Heart right ventricle (tissue), 16 donors: Measurements from ENCODE around the gene CDH13. TPM values are rescaled to one million over a fixed set of nuclear protein-coding genes. Genes with fewer than 3 reads are reported as not detected.

Source experiments
- ATAC-seq, 8 donors: fragments of 200-7000 bp; cut with Tn5 transposase; one replicate each; pipeline ENCODE4 v1.9.1; 2020; ENCODE audit warnings: mild to moderate bottlenecking in 8 of 8, moderate library complexity in 8 of 8, moderate number of reproducible peaks in 1 of 8
- DNase-seq, 2 donors: peaks; one replicate each; pipeline ENCODE4 v3.0.0-alpha.2; 2020
- H3K27ac ChIP-seq, 10 donors: fragments of 200-600 bp; sonication (generic) in 2 of 10; one replicate each; pipeline versions ENCODE4 v1.5.0 to v1.8.0; 2020 to 2022; ENCODE audit warnings: mild to moderate bottlenecking in 3 of 10
- H3K27me3 ChIP-seq, 7 donors: fragments of 200-600 bp; one replicate each; pipeline ENCODE4 v1.8.0; 2021 to 2022; ENCODE audit warnings: mild to moderate bottlenecking in 2 of 7
- H3K36me3 ChIP-seq, 9 donors: fragments of 200-600 bp; sonication (generic) in 1 of 9; one replicate each; pipeline versions ENCODE4 v1.5.0 to v1.8.0; 2020 to 2022; ENCODE audit warnings: mild to moderate bottlenecking in 2 of 9
- H3K4me1 ChIP-seq, 9 donors: fragments of 200-600 bp; sonication (generic) in 1 of 9; one replicate each; pipeline versions ENCODE4 v1.5.0 to v1.8.0; 2020 to 2022; ENCODE audit warnings: mild to moderate bottlenecking in 4 of 9
- H3K4me3 ChIP-seq, 10 donors: fragments of 200-600 bp; sonication (generic) in 2 of 10; one replicate each; pipeline versions ENCODE4 v1.5.0 to v1.8.0; 2020 to 2022; ENCODE audit warnings: mild to moderate bottlenecking in 7 of 10, moderate library complexity in 2 of 10
- H3K9me3 ChIP-seq, 11 donors: fragments of 200-600 bp in 10 of 11; sonication (generic) in 2 of 11; one replicate each; pipeline versions ENCODE4 v1.5.0 to v1.8.0; 2013 to 2022; ENCODE audit warnings: mild to moderate bottlenecking in 2 of 11, control low read depth in 1 of 11, moderate library complexity in 1 of 11
- WGBS, 2 donors: extraction: QIAGEN DNeasy Blood & Tissue Kit; methylation state at CpG; one replicate each; pipeline ENCODE4 v1.1.7; 2013; ENCODE audit warnings: inconsistent platforms in 1 of 2; 5-methylcytosine and 5-hydroxymethylcytosine counted together
- intact Hi-C, 10 donors: fragments of 100-400 bp; cut with DNase I; formaldehyde crosslinking; loops; one replicate each; pipeline versions ENCODE4 v1.11.1 to v1.14.2; 2022
- polyA plus RNA-seq, 2 donors: library from polyadenylated mRNA; stranded (reverse); fragments of 200-250 nt; gene quantifications; one replicate each; pipeline ENCODE4 v1.2.3, GENCODE V29; 2013
- total RNA-seq, 10 donors: library from RNA; stranded (reverse); fragmentation: NEBNext Ultra II Directional in 3 of 10; extraction: Animal tissue kit (Norgen Biotek cat#: 25700) in 3 of 10; gene quantifications; one replicate each; pipeline versions ENCODE4 v1.2.1 to v1.2.4, GENCODE V29; 2021 to 2023
- TF ChIP-seq, protein P1 (sequence below), 9 donors: fragments of 200-600 bp; sonication (generic) in 2 of 9; IDR thresholded peaks; one replicate each; pipeline versions ENCODE4 v1.5.0 to v1.8.0; 2021 to 2022; ENCODE audit warnings: antibody characterized with exemption in 9 of 9, mild to moderate bottlenecking in 5 of 9, moderate library complexity in 1 of 9
- donor health status: Arrhythmogenic right ventricular cardiomyopathy.
- donor health status: ischemic (EF 13 %, LVEDD 7.1; RV severe dilation, severe dysfunction).
- donor health status: healthy with polysubstance abuse.
- donor health status: DM: no; HTN: yes; CAD: no.
- donor health status: DM: no; HTN: no; CAD: no.
- donor health status: ischemic (EF 25% LVEDD 6.9; RV normal size, moderate dysfunction).
- donor health status: ischemic (EF 25% LVEDD 5.7; RV mildly dilated, moderate dysfunction).
- donor health status: healthy.
- donor health status: DM: yes; HTN: yes; CAD: no.
- donor health status: Ischemic cardiomyopathy.
- donor health status: ischemic (EF 35%, LVEDD 5.7; RV mildly dilated, moderate dysfunction).
- donor health status: nonischemic (EF 11% LVEDD 7.7; RV severe dilation, severe dysfunction).
- donor health status: DM: yes; HTN: yes; CAD: no.
- donor health status: PGD.
- donor health status: ischemic (EF 29% LVEDD 5.4; RV normal size, mild dysfunction).
- donor health status: nonischemic (EF 23%, LVEDD 6.1; RV moderate dilation, normal function).

Gene CDH13
- total and polyA plus RNA-seq, 12 donors, result 15.5 to 221 (median 168) TPM

DNA sequence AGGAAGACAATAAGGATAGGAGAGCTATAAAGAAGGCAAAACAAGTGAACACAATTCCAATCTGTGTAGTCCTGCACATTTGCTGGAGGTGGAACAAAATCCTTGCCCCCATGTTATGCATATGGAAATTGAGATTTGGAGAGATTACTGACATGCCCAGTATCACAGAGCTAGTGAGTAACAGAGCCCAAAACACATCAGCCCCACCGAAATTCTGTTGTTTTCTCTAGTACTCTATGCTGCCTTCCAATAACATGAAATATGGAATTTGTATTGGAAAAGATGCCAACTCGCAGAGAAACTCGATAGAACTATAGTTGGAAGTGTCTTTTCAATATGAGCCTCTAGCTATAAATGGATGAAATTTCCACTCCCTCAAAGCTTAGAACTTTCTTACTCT is 456.6 kb downstream of the CDH13 start:
- Histone ChIP-seq H3K36me3 (no peaks in the 10 kb centered on the region), H3K4me3 (no peak overlapping the region), H3K27me3 (no peaks in the 10 kb centered on the region), H3K9me3 (peaks cover 0 to 9% (median 0%) of the 10 kb centered on the region in 11 donors), H3K27ac (no peak overlapping the region), H3K4me1 (no peaks in the 10 kb centered on the region)
- intact Hi-C loops, result no loop called here
- WGBS, 2 donors, result 89 to 91% methylated on average over 3 of the region's 3 CpGs
- TF ChIP-seq, protein P1, sequence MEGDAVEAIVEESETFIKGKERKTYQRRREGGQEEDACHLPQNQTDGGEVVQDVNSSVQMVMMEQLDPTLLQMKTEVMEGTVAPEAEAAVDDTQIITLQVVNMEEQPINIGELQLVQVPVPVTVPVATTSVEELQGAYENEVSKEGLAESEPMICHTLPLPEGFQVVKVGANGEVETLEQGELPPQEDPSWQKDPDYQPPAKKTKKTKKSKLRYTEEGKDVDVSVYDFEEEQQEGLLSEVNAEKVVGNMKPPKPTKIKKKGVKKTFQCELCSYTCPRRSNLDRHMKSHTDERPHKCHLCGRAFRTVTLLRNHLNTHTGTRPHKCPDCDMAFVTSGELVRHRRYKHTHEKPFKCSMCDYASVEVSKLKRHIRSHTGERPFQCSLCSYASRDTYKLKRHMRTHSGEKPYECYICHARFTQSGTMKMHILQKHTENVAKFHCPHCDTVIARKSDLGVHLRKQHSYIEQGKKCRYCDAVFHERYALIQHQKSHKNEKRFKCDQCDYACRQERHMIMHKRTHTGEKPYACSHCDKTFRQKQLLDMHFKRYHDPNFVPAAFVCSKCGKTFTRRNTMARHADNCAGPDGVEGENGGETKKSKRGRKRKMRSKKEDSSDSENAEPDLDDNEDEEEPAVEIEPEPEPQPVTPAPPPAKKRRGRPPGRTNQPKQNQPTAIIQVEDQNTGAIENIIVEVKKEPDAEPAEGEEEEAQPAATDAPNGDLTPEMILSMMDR (IDR thresholded peaks at IDR 0.05), result no peak
- ATAC-seq, result no peak
- DNase-seq, result no peak

DNA sequence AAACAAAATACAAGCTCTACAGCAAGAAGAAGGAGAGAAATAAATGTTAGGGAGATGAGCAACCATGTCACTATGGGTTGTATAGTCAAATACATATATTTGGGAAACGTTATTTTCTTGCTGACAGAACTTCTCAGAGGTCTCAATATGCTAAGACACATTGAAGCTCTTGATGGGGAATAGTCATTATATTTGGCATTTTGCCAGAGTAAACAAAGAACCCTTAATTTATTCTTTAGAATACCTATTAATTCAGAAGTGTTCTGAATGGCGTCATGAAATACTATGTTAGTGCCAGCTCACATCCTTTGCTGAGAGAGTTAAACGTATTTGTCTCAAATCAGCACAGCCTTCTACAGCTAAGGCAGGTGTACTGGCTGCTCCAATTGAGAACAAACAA is 458.9 kb downstream of the CDH13 start:
- ATAC-seq (no peak), DNase-seq (no peak)
- WGBS, 2 donors, result 61 to 75% methylated on average over 3 of the region's 3 CpGs
- intact Hi-C loops, result no loop called here
- Histone ChIP-seq H3K9me3 (peaks cover 0 to 9% (median 0%) of the 10 kb centered on the region in 11 donors), H3K27me3 (no peaks in the 10 kb centered on the region), H3K27ac (no peak overlapping the region), H3K4me1 (no peaks in the 10 kb centered on the region), H3K4me3 (no peak overlapping the region), H3K36me3 (no peaks in the 10 kb centered on the region)
- TF ChIP-seq, protein P1 (IDR thresholded peaks at IDR 0.05), result no peak

DNA sequence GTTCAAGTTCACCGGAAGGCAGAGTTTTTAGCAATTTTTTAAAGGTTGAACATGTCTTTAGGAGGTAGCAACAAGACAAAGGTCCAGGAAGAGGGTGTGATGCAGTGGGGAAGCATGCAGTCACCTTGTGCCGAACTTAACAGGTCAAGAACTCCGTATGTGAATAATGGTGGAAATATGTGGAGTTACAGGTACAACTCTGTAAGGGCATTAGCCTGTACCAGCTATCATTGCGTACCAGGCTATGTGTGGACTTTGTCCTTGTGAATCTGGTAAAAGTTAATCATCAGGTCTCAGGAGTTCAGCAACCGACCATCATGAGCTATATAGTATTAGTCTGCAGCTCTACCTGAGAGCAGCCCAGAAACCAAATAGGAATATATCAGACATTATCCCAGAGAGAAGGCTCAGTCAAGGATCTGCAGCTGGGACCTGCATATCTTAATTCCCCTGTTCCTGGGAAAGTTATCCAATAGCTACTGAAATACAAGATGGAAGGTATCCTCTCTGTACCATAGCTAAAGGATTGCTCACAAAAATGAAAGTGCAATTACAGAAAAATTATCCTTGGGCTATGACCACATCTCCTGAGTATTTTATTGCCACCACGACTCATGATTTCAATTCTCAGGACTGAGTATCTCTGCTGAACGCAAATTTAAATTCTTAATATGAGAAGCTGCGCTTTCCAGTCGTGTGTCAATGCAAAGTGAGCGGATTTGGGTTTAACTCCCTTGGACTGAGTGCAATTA is 469.3 kb downstream of the CDH13 start:
- TF ChIP-seq, protein P1 (IDR thresholded peaks at IDR 0.05), result no peak
- H3K4me3 ChIP-seq, result no peak overlapping the region
- H3K27ac ChIP-seq, result no peak overlapping the region
- H3K27me3 ChIP-seq, result no peaks in the 10 kb centered on the region
- no peak for DNase-seq
- H3K9me3 ChIP-seq, result peaks cover 0 to 24% (median 12%) of the 10 kb centered on the region in 11 donors
- no peak for ATAC-seq
- H3K36me3 ChIP-seq, result no peaks in the 10 kb centered on the region
- intact Hi-C loops, result no loop called here
- WGBS, 2 donors, result 79 to 80% methylated on average over 10 of the region's 10 CpGs
- no peaks in the 10 kb centered on the region for H3K4me1 ChIP-seq

- no peaks in the 10 kb centered on the region for H3K4me1 ChIP-seq
- DNase-seq (no peak), ATAC-seq (no peak)
- TF ChIP-seq, protein P1 (IDR thresholded peaks at IDR 0.05), result no peak
- H3K27ac ChIP-seq, result no peak overlapping the region
- peaks cover 0 to 33% (median 12%) of the 10 kb centered on the region in 11 donors for H3K9me3 ChIP-seq
- no peaks in the 10 kb centered on the region for H3K27me3 ChIP-seq
- H3K4me3 ChIP-seq, result no peak overlapping the region
- WGBS, 2 donors, result 93 to 96% methylated on average over 3 of the region's 3 CpGs
- intact Hi-C loops, result no loop called here
- H3K36me3 ChIP-seq, result no peaks in the 10 kb centered on the region
Observed at GRCh38 chr16:83098536-83098935, 471.8 kb downstream of the CDH13 start.
